GM12872 (cell line): ENCODE results near the gene SAMD5.

Experiments
- CTCF ChIP-seq: IDR thresholded peaks from 3 replicates; pipeline ENCODE4 v1.5.1; 2011; ENCODE audit warnings: low read depth, mild to moderate bottlenecking, low read length, moderate library complexity; ENCODE audit not compliant: insufficient read depth

Gene SAMD5

GRCh38 chr6:147586044-147586443 is 77.6 kb downstream of the SAMD5 start:
- no peak for TF ChIP-seq CTCF

- no peak for TF ChIP-seq CTCF
These were observed 79.4 kb downstream of the SAMD5 start for GRCh38 chr6:147587907-147588306.

- TF ChIP-seq CTCF: no peak
These were observed 80.0 kb downstream of the SAMD5 start for GRCh38 chr6:147588469-147588868.

GRCh38 chr6:147589739-147590250 is 81.3 kb downstream of the SAMD5 start:
- TF ChIP-seq CTCF: no peak

GRCh38 chr6:147595961-147596360 is 87.5 kb downstream of the SAMD5 start:
- no peak for TF ChIP-seq CTCF

- TF ChIP-seq CTCF: no peak
These were observed 95.0 kb downstream of the SAMD5 start for GRCh38 chr6:147603392-147604081.

- TF ChIP-seq CTCF: no peak
These were observed 95.9 kb downstream of the SAMD5 start for GRCh38 chr6:147604373-147604772.

- TF ChIP-seq CTCF: no peak
These were observed 103.5 kb downstream of the SAMD5 start for GRCh38 chr6:147611992-147612391.
